NK-92 (cell line): ENCODE measurements around the gene HECW1.

Source experiments
- DNase-seq: peaks from one replicate; lab custom pipeline; 2025; ENCODE audit not compliant: unreplicated experiment; lab: John Stamatoyannopoulos, UW

The HECW1 gene

DNA sequence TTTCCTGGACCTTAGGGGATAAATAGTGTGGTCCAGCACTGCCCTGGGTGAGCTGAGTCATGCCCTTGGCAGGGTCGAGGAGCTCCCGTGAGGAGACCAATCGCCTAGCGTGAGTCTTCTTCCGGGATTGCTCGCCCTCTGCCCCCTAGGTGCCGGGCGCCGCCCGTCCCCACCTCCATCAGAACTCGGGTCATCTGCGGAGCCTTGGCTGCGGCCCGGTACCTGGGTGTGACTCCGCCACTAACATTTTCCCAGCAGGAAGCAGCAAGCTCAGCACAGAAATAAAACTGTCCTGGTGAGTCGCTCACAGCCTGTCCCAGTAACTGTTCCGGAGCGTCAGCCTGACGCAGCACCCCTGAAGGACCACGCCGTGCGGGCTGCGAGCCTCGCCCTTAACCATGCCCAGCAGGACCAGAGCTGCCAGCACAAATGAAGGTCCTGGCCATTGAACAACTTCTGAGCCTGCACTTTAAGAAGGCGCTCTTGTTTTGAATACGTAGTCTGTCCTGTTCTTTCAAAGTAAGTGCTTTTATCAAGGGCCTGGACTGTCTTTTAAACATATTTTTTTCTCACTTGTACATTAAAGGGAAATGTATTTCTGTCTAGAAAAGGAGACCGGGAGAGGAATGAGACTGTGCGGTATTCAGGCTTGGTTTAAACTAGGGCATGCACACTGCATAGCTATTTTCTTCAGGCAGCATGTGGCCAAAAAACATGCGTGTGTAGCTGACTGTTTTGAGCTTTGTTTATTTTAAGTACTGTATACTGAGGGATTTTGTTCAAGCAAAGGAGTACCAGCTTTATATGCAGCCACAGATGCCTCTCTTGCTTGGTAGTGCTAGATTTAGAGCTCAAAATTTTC is 136.7 kb downstream of the HECW1 start:
- DNase-seq, result no peak

DNA sequence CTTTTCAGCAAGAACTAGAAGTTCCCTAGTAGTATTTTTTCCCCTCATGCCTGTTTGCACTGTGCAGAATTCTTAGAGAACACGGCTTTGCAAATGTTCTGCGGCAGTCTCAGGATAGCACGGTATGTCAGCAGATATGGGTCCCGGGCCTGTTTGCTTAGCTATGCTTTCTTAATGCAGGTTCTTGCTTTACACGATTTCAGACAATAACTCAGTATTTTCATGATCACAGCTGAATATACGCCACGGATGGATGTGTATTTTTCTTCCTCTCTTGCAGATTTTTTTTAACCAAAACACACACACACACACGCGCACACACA is 137.3 kb downstream of the HECW1 start:
- DNase-seq, result no peak

DNA sequence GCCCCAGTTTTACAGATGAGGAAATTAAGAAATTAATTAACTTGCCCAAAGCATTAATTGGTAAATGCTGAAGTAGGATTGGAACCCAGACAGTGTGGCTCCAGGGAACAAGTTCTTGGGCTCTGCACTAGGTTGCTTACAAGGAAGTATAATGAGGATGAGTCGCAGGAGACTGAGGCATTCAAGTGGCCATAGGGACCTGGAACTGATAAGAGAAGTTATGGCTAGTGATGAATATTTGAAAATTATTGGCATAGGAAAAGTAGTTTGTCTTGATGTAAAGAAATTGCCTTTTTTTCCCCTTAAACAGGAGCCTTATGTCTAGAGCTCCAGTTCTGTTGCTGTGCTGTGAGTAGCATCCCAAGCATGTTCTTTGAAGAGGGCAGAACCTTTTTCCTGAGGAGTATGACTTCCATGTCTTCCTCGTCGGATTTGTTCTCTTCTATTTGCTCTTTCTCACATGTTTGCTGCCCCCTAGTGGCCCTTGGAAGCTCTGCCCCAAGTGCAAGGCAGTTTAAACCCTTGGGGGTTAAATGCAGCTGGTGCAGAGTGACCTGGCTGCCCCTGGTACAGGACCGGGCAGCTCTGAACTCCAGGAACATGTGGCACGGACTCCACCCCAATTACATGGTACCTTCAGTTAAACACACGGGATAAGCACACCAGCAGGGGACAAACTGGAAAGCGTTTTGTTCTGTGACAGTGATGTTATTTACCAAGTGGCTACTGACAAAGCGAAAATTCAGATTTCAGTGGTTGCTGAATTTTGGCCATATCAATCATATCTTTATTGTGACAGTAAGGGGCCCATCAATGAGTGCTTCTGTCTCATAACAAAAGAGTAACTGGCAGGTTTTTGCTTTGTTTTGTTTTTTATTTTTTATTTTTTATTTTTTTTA is 148.8 kb downstream of the HECW1 start:
- no peak for DNase-seq

DNA sequence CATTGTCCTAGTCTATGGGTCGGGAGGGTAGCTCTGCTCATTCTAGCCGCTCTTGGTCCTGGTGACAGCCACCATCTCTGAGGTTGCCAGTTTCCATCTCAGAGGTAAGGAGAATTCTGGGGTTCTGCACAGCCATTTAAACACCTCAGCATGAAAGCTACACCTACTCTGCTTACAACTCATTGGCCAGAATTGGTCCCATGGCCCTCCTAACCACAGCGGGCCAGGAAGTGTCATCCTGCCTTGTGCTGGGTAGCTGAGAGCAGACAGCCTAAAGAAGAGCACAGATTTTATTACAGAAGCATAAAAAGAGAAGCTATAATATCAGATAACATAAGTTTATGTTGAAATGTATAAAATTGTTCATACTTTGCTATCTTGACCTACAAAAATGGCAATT is 152.7 kb downstream of the HECW1 start:
- DNase-seq, result no peak

DNA sequence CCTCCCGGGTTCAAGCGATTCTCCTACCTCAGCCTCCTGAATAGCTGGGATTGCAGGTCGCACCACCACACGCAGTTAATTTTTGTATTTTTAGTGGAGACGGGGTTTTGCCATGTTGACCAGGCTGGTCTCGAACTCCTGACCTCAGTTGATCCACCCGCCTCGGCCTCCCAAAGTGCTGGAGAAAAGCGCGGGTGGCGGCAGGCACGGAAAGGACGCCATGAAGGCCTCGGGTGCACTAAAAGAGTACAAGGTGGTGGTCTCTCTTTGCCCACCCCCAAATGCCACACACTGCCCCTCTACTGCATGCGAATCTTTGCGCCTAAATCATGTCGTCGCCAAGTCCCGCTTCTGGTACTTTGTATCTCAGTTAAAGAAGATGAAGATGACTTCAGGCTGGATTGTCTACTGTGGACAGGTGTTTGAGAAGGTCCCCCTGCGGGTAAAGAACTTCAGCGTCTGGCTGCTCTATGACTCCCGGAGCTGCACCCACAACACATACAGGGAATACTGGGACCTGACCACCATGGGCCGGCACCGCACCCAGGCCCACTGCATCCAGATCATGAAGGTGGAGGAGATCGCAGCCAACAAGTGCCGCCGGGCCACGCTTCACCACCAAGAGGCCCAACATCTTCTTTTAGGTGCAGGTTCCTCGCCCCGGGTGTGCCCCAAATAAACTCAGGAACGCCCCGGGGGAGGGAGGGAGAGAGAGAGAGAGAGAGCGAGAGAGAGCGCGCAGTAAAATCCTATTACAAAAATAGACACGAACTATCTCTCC is 161.7 kb downstream of the HECW1 start:
- no peak for DNase-seq

DNA sequence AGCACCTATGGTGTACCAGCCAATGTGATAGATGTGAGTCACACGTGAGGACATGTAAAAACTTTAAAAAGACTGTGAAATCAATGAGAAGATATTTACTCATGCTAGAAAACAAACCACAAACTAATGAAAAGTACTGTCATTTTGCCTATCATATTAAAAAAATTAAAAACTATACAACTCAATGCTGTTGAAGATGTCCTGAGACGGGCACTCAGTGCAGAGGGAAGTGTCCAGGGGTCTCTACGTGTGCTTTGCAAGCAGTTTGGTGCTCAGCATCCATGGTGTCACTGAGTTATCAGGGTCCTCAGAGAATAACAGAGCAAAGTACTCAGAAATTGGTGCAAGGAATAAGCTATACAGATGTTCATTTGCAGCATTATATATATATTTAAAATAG is 162.3 kb downstream of the HECW1 start:
- no peak for DNase-seq

DNA sequence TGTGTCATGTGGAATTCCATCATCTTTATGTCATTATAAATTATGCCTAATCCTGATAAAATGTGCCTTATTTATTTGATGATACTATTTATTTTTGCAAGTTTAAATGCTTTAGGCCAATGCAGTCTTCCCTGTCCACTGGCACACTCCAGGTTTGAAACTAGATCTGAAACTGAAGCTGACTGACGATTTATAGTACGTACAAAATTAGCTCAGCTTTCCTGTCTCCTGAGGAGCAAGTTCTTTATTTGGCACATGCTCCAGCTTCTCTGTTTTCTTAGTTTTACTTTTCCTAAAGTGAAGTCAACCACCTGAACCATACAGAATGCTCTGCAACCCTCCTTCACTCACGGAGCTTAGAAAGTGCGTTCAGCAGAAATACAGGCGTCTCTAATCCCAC is 164.1 kb downstream of the HECW1 start:
- DNase-seq, result no peak

DNA sequence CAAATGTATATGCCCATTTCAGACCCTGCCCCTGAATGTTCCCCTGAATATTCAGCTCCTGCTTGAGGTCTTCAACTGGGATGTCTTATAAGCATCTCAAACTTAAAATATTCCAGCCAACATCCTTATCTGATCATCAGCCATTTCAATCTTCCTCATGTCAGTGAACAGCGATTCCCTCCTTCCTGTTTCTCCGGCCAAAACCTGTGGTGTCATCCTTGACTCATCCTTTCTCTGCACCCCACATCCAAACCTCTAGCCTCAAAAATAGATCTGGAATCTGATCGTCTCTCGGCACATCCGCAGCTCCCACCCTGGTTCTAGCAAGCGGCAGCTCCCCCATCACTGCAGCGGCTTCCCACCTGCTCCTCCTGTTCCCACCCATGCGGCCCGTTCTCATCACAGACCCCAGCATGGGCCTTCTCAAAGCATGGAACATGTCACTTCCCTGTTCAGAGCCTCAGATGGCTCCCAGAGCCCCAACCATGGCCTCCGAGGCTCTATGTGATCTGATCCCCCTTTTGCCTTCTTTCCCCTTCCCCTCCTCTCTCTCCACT is 165.7 kb downstream of the HECW1 start:
- DNase-seq, result no peak

DNA sequence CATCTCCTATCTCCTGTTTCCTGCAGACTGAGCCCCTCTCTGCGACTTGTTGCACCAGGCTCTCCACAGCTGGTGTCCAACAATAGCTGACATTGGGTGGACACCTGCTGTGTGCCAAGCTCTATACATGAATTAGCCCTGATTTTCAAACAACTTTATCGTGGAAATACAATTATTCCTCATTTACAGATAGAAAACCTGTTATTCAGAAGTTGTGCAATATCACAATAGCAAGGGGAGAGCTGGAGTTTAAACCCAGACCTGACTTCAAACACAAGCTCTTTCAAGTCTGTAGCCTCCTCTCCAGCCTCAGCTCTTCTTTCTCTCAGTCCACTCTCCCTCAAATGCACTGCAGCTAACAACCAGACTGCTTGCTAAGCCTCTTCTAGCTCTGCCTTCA is 168.8 kb downstream of the HECW1 start:
- DNase-seq, result no peak

DNA sequence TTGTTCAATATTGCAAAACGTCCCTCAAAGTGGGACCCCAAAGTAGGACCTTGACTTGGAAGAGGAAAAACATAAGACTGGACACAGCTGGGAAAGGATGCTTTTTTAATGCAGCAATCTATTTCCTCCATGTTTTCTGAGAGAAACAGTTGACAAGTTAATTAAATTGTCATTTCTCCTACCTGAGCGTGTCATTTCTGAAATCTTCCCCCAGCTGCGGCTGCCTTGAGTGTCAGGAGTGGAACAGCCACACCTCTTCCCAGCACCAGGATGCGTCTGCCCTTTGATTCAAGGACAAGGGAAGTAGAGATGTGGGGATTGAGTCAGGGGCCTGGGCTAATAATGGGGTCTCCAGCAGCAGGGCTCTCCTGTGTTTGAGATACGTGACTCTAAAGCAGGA is 171.3 kb downstream of the HECW1 start:
- no peak for DNase-seq

DNA sequence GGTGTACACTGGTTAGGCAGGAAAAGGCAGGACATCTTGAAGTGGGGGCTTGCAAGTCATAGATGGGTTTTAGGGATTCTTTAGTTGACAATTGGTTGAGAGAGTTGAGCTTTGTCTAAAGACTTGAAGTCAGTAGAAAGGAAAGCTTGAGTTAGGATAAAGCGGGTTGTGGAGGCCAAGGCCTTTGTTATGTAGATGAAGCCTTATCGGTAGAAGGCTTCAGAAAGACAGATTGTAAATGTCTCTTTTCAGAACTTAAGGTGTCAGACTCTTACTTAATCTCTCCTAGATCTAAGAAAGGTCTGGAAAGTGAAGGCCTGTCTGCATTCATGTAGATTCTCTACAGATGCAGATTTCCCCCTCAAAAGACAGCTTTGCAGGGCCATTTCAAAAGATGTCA is 177.4 kb downstream of the HECW1 start:
- DNase-seq, result no peak

DNA sequence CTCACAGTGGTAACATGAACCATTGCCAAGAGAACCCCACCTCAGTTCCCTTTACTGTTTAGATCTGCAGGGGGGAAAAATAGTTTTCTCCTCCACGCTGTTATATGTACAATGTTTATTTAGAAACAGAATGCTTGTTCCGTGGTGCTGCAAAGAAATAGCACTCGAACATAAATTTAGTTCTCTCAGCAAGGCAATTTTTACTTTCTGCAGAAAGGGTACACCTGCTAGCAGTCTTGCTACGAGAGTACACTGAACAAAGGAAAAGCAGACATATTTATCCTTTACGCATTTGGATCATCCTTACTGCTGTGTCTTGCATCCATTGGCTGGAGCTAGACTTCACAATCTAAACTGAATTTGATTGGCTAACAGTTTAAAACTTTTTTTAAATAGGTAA is 178.5 kb downstream of the HECW1 start:
- no peak for DNase-seq

DNA sequence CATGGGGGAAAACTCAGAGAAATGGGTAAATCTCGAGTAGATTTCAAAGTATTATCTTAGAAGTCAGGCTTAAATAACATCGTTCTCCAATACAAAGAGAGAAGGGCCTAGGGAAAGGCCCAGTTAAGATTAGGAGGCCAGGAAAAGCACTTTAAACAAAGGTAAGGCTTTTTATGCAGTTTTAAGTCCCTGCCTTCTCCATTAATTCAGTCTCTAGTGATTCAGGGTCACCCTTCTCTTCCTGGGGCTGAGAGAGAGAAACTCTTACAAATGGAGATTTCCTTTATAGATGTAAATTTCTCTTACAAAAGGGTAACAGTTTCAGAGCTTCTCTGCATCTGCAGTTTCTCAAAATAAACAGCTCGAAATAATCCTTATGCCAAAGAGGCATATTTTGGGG is 179.3 kb downstream of the HECW1 start:
- no peak for DNase-seq

DNA sequence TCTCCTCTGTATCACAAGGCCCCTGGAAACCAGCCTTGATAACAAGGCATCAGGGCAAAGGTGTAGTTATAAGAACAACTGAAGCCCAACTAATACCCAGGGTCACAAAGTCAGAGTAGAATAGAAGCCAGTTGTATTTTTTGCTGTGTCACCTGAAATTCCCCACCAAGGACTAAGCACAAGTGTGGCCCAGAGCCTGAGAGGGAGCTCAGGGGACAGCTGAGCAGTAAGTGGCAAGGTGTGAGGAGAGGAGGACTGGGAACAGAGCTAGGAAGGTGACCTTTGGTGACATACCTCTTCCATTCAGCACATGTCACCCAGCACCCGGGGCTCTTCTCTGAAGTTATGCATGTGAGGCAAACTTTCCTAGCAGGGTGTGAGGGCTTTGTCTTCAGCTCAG is 179.9 kb downstream of the HECW1 start:
- no peak for DNase-seq

DNA sequence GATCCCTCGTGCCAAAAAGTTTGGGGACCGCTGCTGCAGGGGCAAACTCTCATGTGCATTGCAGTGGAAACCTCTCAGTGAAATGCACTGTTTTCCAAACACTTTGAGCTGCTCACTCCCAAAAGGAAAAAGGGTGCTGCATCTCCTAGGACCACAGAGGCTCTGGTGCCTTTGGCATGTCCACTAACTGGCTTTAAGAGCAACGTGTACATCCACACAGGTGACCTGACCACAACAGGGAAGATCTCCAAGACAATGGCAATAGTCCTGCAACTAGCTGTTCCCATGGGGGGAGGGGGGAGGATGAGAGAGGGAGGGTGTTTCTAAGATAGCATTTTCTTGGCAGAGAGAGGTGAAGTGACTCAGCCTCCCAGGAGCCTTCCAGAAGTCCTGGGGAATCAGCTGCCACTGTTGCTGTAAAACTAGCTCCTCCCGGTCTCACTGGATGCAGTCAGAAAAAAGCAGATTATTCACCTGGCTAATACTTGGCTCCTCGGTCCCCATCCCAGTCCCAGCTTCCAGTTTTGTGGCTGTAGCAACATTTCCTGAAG is 181.7 kb downstream of the HECW1 start:
- no peak for DNase-seq

DNA sequence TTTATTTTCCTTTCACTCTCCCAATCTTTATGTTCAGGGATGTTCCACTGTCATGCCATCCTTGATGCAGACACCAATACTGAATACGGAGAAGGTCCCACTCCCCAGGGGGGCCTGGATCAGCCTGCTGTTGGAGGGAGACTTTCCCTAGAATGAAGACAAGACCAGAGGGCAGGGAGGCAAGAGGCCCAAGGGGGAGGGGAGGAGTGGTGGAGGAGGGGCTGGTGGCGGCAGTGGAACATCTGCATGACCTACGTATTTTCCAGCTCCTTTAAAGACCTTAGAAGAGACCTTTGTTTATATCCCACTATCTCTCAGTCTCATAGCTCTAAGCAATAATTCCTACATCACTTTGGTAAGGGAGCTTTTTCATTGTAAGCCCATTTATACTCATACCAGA is 183.0 kb downstream of the HECW1 start:
- no peak for DNase-seq

DNA sequence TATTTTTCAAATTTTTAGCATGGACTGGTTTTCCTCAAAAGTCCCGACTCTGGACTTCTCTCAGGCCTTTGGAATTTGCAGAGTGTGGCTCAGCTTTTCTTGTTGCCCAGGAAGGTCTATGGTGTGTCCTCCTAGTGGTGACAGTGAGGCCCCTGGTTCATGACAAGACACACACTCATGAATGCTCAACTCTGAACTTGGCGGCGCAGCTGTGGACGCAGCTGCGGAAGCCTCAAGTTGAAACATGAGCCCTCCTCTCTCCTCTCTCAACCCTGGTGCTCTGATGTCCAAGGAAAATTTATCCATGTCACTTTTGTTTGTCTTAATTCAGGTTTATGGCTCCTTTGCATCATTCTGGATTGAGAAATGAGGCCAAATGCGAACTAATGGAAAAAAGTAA is 183.9 kb downstream of the HECW1 start:
- DNase-seq, result no peak

DNA sequence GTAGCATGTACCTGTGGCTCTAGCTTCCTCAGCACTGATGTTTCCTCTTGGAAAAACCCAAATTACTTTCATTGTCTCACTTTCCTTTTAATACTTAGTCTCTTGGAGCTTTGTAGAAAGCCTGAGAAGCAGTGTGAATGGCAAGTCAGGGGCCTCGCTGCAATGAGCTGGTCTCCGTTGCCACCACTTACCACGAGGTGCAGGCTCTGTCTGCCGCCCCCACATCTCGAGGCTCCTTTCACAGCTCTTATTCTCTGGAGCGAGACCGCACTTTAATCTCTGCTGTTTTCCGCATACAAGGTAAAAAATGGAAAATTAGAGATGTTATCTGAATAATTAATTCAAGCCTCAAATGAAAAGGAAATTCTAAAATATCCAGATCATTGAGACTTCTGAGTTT is 186.2 kb downstream of the HECW1 start:
- no peak for DNase-seq

DNA sequence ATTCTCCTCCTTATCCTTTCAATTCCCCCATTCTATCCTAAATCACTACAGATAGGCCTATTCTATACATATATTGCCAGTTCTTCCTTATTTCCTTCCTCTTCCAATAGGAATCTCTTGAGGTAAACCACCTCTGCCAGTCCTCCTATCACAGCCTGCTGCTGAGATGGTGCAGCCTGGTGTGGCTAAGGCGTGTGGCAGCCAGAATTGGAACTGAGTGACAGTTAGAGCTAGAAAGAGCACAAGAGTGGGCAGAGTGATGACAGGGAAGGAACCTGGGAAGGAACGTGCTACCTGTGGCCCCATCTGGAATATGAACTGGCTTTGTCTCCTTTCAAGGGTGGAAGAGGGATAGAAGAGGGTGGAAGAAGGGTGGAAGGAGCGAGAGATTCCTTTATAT is 187.7 kb downstream of the HECW1 start:
- DNase-seq, result no peak

DNA sequence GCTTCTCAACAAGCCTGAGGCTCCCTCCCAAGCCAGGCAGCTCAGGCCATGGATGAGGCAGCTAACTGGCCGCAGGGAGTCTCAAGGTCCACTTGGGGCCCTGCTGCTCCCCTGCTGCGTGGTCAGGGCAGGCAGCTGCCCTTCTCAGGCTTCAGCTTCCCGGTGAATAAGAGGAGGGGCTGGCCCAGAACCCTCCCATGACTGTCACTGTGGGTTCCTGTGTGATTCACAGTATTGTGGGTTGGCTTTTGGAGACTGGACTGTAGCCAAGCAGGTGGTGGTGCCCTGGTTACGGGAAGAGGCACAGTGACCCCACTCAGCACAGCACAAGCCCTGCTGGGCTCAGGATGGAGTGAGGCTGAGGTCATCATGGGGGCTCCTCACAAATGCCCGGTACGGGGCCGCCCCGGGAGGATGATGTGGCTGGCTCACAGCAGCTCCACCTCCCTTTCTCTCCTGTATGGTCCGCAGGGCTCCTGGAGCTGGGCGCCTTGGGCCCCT is 189.8 kb downstream of the HECW1 start:
- DNase-seq, result no peak
